Measurements from ENCODE around the gene DNAJB14. TPM values are rescaled to one million over a fixed set of nuclear protein-coding genes. Genes with fewer than 3 reads are reported as not detected.

Gene DNAJB14
- total RNA-seq, 2 experiments from 2014 or later = 40.0 to 42.5 TPM

- Mint-ChIP-seq H3K9me3 (peaks cover 5% of the 10 kb centered on the region), H3K27me3 (no peaks in the 10 kb centered on the region), H3K36me3 (ENCODE audit: low read depth) (peaks cover 36% of the 10 kb centered on the region), H3K4me1 (ENCODE audit: low read depth) (peaks cover 53% of the 10 kb centered on the region), H3K4me3 (no peak overlapping the region), H3K27ac (no peak overlapping the region)
- ChIA-PET POLR2A (interaction anchor here (0.6 to 1.9 kb wide), 11 partner anchors 19 to 1019 kb away, joined by 3 to 9 read pairs (median 4); partner anchors contain the start of genes EIF4E and LAMTOR3), CTCF (interaction anchor here (0.7 to 3.1 kb wide), 6 partner anchors 53 to 146 kb away, joined by 3 to 16 read pairs (median 4); partner anchors contain the start of genes DAPP1 and LAMTOR3)
- intact Hi-C loops (cut with micrococcal nuclease) = loop anchor here (5.0 kb wide), 2 partner anchors 55 to 385 kb away; partner anchors contain the start of genes LAMTOR3 and TRMT10A
- DNase-seq (peak; percentile 26), ATAC-seq (no peak)
- no peak for TF ChIP-seq CTCF (IDR thresholded peaks at IDR 0.05)
Observed at GRCh38 chr4:99947190-99947578, 766 bp upstream of the DNAJB14 start.

GRCh38 chr4:99945718-99946355, 581 bp downstream of the DNAJB14 start:
- no peak for ATAC-seq
- peak overlapping the region; percentile 97 for H3K27ac Mint-ChIP-seq

GRCh38 chr4:99943904-99944437, 2.4 kb downstream of the DNAJB14 start:
- no peaks in the 10 kb centered on the region for H3K27me3 Mint-ChIP-seq
- H3K27ac Mint-ChIP-seq = peak overlapping the region; percentile 16
- ChIA-PET POLR2A (no interaction called here), CTCF (interaction anchor here (1.0 kb wide), 1 partner anchor 132 kb away, joined by 3 read pairs; no protein-coding TSS in a partner anchor)
- intact Hi-C loops (cut with micrococcal nuclease) = no loop called here
- DNase-seq = no peak
- peaks cover 48% of the 10 kb centered on the region for H3K36me3 Mint-ChIP-seq (ENCODE audit: low read depth)
- TF ChIP-seq CTCF (IDR thresholded peaks at IDR 0.05) = no peak
- H3K4me1 Mint-ChIP-seq (ENCODE audit: low read depth) = peaks cover 59% of the 10 kb centered on the region
- H3K9me3 Mint-ChIP-seq = peaks cover 6% of the 10 kb centered on the region
- no peak for ATAC-seq
- H3K4me3 Mint-ChIP-seq = no peak overlapping the region

More at GRCh38 chr4:99945718-99946355, 581 bp downstream of the DNAJB14 start:
- ChIA-PET POLR2A (interaction anchor here (0.6 to 1.9 kb wide), 10 partner anchors 9 to 1018 kb away, joined by 3 to 9 read pairs (median 4); partner anchors contain the start of genes EIF4E and LAMTOR3), CTCF (interaction anchor here (0.8 to 1.8 kb wide), 2 partner anchors 138 to 950 kb away, joined by 3 to 4 read pairs; partner anchors contain the start of gene METAP1)
- Mint-ChIP-seq H3K4me3 (no peak overlapping the region), H3K9me3 (peaks cover 6% of the 10 kb centered on the region), H3K36me3 (ENCODE audit: low read depth) (peaks cover 43% of the 10 kb centered on the region), H3K27me3 (no peaks in the 10 kb centered on the region), H3K4me1 (ENCODE audit: low read depth) (peaks cover 54% of the 10 kb centered on the region)
- no peak for DNase-seq
- TF ChIP-seq CTCF (IDR thresholded peaks at IDR 0.05) = no peak
- intact Hi-C loops (cut with micrococcal nuclease) = loop anchor here (5.0 kb wide), 2 partner anchors 54 to 384 kb away; partner anchors contain the start of genes LAMTOR3 and TRMT10A

- H3K27ac Mint-ChIP-seq = peak overlapping the region; percentile 50
- no peaks in the 10 kb centered on the region for H3K27me3 Mint-ChIP-seq
- no peak overlapping the region for H3K4me3 Mint-ChIP-seq
- peaks cover 53% of the 10 kb centered on the region for H3K36me3 Mint-ChIP-seq (ENCODE audit: low read depth)
- CTCF ChIA-PET = interaction anchor here (0.7 to 1.8 kb wide), 2 partner anchors 11 to 1531 kb away, joined by 3 to 6 read pairs; no protein-coding TSS in a partner anchor
- H3K4me1 Mint-ChIP-seq (ENCODE audit: low read depth) = peaks cover 36% of the 10 kb centered on the region
- DNase-seq = no peak
- peak; percentile 55 for ATAC-seq
- POLR2A ChIA-PET = no interaction called here
- TF ChIP-seq CTCF (IDR thresholded peaks at IDR 0.05) = no peak
- H3K9me3 Mint-ChIP-seq = peaks cover 11% of the 10 kb centered on the region
- intact Hi-C loops (cut with micrococcal nuclease) = no loop called here
Observed at GRCh38 chr4:99938243-99938753, 8.1 kb downstream of the DNAJB14 start.

All from activated CD8-positive, alpha-beta T cell treated with anti-CD3 and anti-CD28 coated beads for 36 hours (primary cell).